ENCODE measurements around the gene ACAD11.

Gene ACAD11

DNA sequence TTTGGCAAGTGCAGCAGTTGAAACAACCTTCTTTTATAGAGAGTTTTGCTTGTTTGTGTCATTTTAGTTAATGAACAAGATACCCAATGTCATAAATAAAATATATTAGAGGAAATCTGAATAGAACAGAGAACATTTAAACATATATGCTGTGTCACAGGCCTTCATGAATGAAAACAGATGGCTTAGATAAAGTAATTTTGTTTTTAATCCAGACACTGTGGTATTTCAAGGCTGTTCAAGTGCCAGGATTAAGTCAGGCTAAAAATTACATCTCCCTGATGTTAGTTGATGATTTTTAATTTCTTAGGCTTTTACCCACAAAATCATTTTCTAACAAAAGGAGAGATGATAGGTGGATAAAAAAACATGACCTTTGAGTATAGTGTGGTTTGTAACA is 67.4 kb downstream of the ACAD11 start:
- no peak overlapping the region for H3K27ac ChIP-seq
- TF ChIP-seq, protein P1, sequence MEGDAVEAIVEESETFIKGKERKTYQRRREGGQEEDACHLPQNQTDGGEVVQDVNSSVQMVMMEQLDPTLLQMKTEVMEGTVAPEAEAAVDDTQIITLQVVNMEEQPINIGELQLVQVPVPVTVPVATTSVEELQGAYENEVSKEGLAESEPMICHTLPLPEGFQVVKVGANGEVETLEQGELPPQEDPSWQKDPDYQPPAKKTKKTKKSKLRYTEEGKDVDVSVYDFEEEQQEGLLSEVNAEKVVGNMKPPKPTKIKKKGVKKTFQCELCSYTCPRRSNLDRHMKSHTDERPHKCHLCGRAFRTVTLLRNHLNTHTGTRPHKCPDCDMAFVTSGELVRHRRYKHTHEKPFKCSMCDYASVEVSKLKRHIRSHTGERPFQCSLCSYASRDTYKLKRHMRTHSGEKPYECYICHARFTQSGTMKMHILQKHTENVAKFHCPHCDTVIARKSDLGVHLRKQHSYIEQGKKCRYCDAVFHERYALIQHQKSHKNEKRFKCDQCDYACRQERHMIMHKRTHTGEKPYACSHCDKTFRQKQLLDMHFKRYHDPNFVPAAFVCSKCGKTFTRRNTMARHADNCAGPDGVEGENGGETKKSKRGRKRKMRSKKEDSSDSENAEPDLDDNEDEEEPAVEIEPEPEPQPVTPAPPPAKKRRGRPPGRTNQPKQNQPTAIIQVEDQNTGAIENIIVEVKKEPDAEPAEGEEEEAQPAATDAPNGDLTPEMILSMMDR (IDR thresholded peaks at IDR 0.05): no peak
- no peak for TF ChIP-seq ZFX (IDR thresholded peaks at IDR 0.05; ENCODE audit: borderline replicate concordance)

DNA sequence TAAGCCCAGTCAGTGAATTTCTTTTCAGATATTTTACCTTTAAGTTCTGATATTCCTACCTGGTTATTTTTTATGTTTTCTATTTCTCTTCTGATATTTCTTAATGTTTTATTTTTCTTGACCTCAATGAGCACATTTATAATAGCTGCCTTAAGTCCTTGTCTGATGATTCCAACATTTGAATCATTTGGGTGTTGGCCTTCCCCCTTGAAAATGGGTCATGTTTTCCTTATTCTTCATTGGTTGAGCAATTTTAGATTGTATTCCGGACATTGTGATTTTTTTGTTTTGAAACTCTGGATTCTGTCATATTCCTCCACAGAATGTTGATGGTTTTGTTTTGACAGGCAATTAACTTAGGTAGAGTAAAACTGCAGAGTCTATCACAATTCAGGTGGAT is 72.2 kb downstream of the ACAD11 start:
- H3K27ac ChIP-seq: no peak overlapping the region
- TF ChIP-seq, protein P1 (IDR thresholded peaks at IDR 0.05): no peak
- TF ChIP-seq ZFX (IDR thresholded peaks at IDR 0.05; ENCODE audit: borderline replicate concordance): no peak

DNA sequence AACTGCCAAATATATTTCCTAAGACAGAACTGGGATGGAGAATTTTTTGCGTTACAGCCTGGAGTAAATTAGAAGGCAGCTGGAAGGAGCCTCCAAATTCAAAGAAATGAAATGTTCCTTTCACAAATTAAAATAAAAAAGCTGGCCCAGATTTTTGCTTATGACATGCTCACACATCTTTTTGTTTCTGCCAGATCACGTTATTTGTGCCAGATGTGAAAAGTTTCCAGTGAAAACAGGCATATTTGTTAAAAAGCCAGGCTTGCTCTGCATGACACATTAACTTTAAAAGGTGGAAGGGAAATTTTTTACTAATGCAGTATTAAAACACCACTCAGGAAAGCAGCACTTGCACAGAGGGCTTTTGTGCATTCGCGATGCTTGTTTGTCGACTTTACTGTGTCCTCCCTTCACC is 85.8 kb downstream of the ACAD11 start:
- TF ChIP-seq, protein P1 (IDR thresholded peaks at IDR 0.05): no peak
- no peak for TF ChIP-seq ZFX (IDR thresholded peaks at IDR 0.05; ENCODE audit: borderline replicate concordance)
- no peak overlapping the region for H3K27ac ChIP-seq

DNA sequence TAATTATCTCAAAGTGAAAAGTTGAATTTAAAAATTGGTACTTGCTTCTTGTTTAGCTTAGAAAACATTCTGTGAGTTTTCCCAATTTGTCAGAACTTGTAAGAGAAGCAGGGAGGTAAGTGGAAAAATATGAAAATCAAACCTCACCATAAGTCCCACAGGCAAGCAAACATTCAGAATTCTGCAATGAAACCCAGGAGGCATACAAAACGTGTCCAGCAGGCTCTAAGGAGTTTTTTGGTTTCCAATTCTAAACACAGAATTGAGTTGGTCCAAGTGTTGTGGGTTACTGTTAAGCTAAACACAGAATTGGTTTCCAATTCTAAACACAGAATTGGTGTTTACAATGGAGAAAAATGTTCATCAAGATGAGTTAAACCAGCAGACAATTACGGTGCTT is 89.6 kb downstream of the ACAD11 start:
- TF ChIP-seq, protein P1 (IDR thresholded peaks at IDR 0.05): no peak
- TF ChIP-seq ZFX (IDR thresholded peaks at IDR 0.05; ENCODE audit: borderline replicate concordance): no peak
- no peak overlapping the region for H3K27ac ChIP-seq

DNA sequence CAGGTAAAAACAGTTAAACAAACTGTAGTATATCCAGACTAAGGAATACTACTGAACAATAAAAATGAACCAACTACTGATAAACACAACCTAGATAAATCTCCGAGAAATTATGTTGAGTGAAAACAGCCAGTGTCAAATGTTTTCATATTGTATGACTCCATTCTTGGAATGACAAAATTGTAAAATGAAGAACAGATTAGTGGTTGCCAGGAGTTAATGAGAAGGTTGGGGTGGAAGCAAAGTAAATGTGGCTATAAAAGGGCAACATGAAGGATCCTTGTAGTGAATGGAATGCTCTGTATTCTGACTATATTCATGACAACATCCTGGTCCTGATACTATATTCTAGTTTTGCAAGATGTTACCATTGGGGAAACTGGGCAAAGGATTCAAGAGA is 90.0 kb downstream of the ACAD11 start:
- TF ChIP-seq, protein P1 (IDR thresholded peaks at IDR 0.05): no peak
- no peak for TF ChIP-seq ZFX (IDR thresholded peaks at IDR 0.05; ENCODE audit: borderline replicate concordance)
- no peak overlapping the region for H3K27ac ChIP-seq

DNA sequence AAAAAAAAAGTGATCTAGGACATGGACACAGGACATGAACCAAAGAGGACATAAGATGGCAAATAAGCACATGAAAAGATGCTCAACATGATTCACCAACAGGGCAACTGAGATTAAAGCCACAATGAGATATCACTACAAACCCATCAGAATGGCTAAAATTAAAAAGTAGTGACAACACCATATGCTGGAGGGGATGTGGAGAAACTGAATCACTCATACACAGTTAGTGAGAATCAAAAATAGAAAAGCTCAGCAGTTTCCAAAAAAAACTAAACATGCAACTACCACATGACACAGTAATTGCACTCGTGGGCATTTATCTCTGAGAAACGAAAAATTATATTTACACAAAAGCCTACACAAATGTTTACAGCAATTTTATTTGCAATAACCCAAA is 90.5 kb downstream of the ACAD11 start:
- no peak overlapping the region for H3K27ac ChIP-seq
- TF ChIP-seq ZFX (IDR thresholded peaks at IDR 0.05; ENCODE audit: borderline replicate concordance): no peak
- TF ChIP-seq, protein P1 (IDR thresholded peaks at IDR 0.05): no peak

DNA sequence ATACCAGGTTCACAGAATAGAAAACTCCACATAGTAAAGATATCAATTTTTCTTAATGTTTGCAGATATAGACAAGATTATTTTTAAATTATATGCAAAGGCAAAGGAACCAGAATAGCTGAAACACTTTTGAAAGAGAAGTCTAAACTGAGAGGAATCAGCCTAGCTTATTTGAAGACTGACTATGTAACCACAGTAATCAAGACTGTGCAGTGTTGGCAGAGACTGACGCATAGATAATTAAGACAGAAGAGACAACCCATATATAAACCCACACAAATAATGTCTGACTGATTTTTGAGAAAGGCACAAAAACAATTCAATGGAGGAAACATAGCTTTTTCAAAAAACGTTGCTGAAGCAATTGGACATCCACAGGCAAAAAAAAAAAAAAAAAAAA is 91.2 kb downstream of the ACAD11 start:
- no peak overlapping the region for H3K27ac ChIP-seq
- TF ChIP-seq ZFX (IDR thresholded peaks at IDR 0.05; ENCODE audit: borderline replicate concordance): no peak
- TF ChIP-seq, protein P1 (IDR thresholded peaks at IDR 0.05): no peak

Measured in 22Rv1 (cell line).